Coronary artery (tissue), 2 donors: ENCODE results near the gene TMEM238L.

ENCODE experiments used
- DNase-seq: peaks from one replicate; pipeline ENCODE4 v3.0.0-alpha.2; 2017; ENCODE audit warnings: low spot score
- H3K27ac ChIP-seq, 2 donors: fragments of 200-600 bp; sonication (generic); one replicate each; pipeline ENCODE4 v1.5.1; 2016 to 2019
- H3K4me3 ChIP-seq: fragments of 200-600 bp; sonication (generic); 2 replicates; pipeline ENCODE4 v1.5.1; 2016; ENCODE audit warnings: mild to moderate bottlenecking, moderate library complexity
- TF ChIP-seq, protein P1 (sequence below): fragments of 200-600 bp; sonication (generic); IDR thresholded peaks from one replicate; pipeline ENCODE4 v1.5.1; 2019; ENCODE audit warnings: antibody characterized with exemption

TMEM238L gene

DNA sequence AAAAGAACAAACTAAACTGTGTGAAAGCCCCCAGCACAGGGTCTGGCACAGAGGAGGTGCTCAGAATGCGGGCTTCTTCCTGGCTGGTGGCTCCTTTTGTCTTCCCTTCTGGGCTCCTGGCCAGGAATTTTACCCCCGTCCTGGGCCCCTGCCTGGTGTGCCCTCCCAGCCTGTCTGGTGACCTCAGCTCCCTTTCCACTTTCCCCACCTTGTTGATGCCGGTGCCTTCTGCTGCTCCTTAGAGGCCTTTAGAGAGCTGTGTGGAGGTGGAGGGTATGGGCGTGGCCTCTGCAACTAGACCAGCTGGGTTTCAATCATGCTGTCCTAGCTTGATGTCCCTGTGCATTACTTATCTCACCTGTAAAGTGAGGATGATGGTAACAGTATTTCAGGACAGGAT lies 17.2 kb upstream of the TMEM238L start:
- TF ChIP-seq, protein P1, sequence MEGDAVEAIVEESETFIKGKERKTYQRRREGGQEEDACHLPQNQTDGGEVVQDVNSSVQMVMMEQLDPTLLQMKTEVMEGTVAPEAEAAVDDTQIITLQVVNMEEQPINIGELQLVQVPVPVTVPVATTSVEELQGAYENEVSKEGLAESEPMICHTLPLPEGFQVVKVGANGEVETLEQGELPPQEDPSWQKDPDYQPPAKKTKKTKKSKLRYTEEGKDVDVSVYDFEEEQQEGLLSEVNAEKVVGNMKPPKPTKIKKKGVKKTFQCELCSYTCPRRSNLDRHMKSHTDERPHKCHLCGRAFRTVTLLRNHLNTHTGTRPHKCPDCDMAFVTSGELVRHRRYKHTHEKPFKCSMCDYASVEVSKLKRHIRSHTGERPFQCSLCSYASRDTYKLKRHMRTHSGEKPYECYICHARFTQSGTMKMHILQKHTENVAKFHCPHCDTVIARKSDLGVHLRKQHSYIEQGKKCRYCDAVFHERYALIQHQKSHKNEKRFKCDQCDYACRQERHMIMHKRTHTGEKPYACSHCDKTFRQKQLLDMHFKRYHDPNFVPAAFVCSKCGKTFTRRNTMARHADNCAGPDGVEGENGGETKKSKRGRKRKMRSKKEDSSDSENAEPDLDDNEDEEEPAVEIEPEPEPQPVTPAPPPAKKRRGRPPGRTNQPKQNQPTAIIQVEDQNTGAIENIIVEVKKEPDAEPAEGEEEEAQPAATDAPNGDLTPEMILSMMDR, result no peak
- Histone ChIP-seq H3K27ac (no peak overlapping the region), H3K4me3 (no peak overlapping the region)
- no peak for DNase-seq

GRCh38 chr17:10815319-10815718 lies 11.4 kb upstream of the TMEM238L start:
- no peak overlapping the region for H3K27ac ChIP-seq
- H3K4me3 ChIP-seq, result no peak overlapping the region
- TF ChIP-seq, protein P1, result no peak
- DNase-seq, result no peak

DNA sequence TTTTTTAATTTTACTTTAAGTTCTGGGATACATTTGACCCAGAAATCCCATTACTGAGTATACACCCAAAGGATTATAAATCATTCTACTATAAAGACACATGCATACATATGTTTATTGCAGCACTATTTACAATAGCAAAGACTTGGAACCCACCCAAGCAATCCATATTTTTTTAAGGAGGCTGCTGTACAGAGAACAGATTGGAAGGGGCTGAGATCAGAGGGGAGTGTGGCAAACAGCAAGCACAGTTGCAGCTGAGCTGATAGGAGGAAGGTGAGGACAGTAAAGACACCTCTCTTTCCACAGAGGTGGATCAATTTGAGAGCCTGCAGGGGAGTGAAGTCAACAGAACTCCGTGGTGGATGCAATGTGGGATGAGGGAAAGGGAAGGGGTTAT lies 10.2 kb upstream of the TMEM238L start:
- no peak for DNase-seq
- H3K27ac ChIP-seq, result no peak overlapping the region
- TF ChIP-seq, protein P1, result no peak
- no peak overlapping the region for H3K4me3 ChIP-seq

DNA sequence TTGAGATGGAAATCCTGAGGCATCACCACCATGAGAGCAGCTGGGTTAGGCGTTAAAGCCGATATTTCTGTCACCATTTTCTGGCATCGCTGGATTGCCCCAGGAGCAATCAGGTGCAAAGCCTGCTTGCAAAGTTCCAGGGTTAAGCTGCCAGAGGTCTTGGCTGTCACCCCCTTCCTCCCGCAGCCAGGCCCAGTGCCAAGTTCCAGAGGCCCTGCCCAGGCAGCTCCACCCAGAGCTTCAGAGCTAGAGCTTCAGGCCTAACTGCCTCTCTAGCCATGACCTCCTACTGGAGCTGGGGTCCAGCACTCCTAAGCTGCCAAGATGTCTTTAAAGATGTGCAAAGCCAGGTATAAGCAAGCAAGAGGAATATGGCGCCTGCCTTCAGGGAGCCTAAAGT lies 8.8 kb upstream of the TMEM238L start:
- no peak overlapping the region for H3K4me3 ChIP-seq
- TF ChIP-seq, protein P1, result no peak
- no peak for DNase-seq

GRCh38 chr17:10809605-10810004 lies 5.7 kb upstream of the TMEM238L start:
- TF ChIP-seq, protein P1, result no peak
- DNase-seq, result no peak
- Histone ChIP-seq H3K27ac (no peak overlapping the region), H3K4me3 (no peak overlapping the region)

More for the DNA sequence above, 8.8 kb upstream of the TMEM238L start:
- no peak overlapping the region for H3K27ac ChIP-seq

- Histone ChIP-seq H3K27ac (no peak overlapping the region), H3K4me3 (no peak overlapping the region)
- DNase-seq, result no peak
- TF ChIP-seq, protein P1, result no peak
Measured at GRCh38 chr17:10807704-10808128, 3.8 kb upstream of the TMEM238L start.

GRCh38 chr17:10806545-10807262 lies 2.8 kb upstream of the TMEM238L start:
- no peak overlapping the region for H3K27ac ChIP-seq
- TF ChIP-seq, protein P1, result no peak
- DNase-seq, result no peak
- H3K4me3 ChIP-seq, result no peak overlapping the region
